ENCODE data around the gene LTBP4. TPM values are rescaled to one million over a fixed set of nuclear protein-coding genes. Genes with fewer than 3 reads are reported as not detected.

The LTBP4 gene
- total RNA-seq, 2 donors from 2014 or later: 160 to 500 TPM

GRCh38 chr19:40581531-40581930, 19.6 kb upstream of the LTBP4 start:
- H3K36me3 ChIP-seq: no peaks in the 10 kb centered on the region
- intact Hi-C loops (cut with DNase I): no loop called here
- no peaks in the 10 kb centered on the region for H3K4me1 ChIP-seq (replicated peaks)
- no peaks in the 10 kb centered on the region for H3K9me3 ChIP-seq
- no peak for DNase-seq (ENCODE audit: low spot score)
- no peaks in the 10 kb centered on the region for H3K27me3 ChIP-seq (replicated peaks; ENCODE audit: insufficient read depth)
- 97% methylated on average over 5 of the region's 5 CpGs for WGBS
- H3K4me3 ChIP-seq: no peak overlapping the region
- no peak overlapping the region for H3K27ac ChIP-seq
- TF ChIP-seq CTCF (IDR thresholded peaks at IDR 0.05): no peak
- TF ChIP-seq POLR2AphosphoS5 (IDR thresholded peaks at IDR 0.05): no peak
- no peak for TF ChIP-seq POLR2A (IDR thresholded peaks at IDR 0.05)

GRCh38 chr19:40582467-40582866, 18.7 kb upstream of the LTBP4 start:
- WGBS: 82% methylated on average over 1 of the region's 2 CpGs
- TF ChIP-seq POLR2AphosphoS5 (IDR thresholded peaks at IDR 0.05) (no peak), CTCF (IDR thresholded peaks at IDR 0.05) (no peak), POLR2A (IDR thresholded peaks at IDR 0.05) (no peak)

GRCh38 chr19:40583283-40583682, 17.9 kb upstream of the LTBP4 start:
- no peak overlapping the region for H3K27ac ChIP-seq
- TF ChIP-seq POLR2A (IDR thresholded peaks at IDR 0.05): no peak
- TF ChIP-seq POLR2AphosphoS5 (IDR thresholded peaks at IDR 0.05): no peak
- no peak for TF ChIP-seq CTCF (IDR thresholded peaks at IDR 0.05)
- no peaks in the 10 kb centered on the region for H3K27me3 ChIP-seq (replicated peaks; ENCODE audit: insufficient read depth)
- intact Hi-C loops (cut with DNase I): no loop called here
- DNase-seq (ENCODE audit: low spot score): no peak
- no peaks in the 10 kb centered on the region for H3K36me3 ChIP-seq
- 86% methylated on average over 14 of the region's 14 CpGs for WGBS
- H3K4me1 ChIP-seq (replicated peaks): no peaks in the 10 kb centered on the region
- H3K9me3 ChIP-seq: no peaks in the 10 kb centered on the region
- no peak overlapping the region for H3K4me3 ChIP-seq

More at GRCh38 chr19:40582467-40582866, 18.7 kb upstream of the LTBP4 start:
- intact Hi-C loops (cut with DNase I): no loop called here
- Histone ChIP-seq H3K27me3 (replicated peaks; ENCODE audit: insufficient read depth) (no peaks in the 10 kb centered on the region), H3K27ac (no peak overlapping the region), H3K4me3 (no peak overlapping the region), H3K36me3 (no peaks in the 10 kb centered on the region), H3K4me1 (replicated peaks) (no peaks in the 10 kb centered on the region), H3K9me3 (no peaks in the 10 kb centered on the region)
- no peak for DNase-seq (ENCODE audit: low spot score)

- no peak for DNase-seq (ENCODE audit: low spot score)
- intact Hi-C loops (cut with DNase I): no loop called here
- Histone ChIP-seq H3K27me3 (replicated peaks; ENCODE audit: insufficient read depth) (no peaks in the 10 kb centered on the region), H3K36me3 (no peaks in the 10 kb centered on the region), H3K27ac (no peak overlapping the region), H3K4me1 (replicated peaks) (no peaks in the 10 kb centered on the region), H3K9me3 (no peaks in the 10 kb centered on the region), H3K4me3 (no peak overlapping the region)
- WGBS: 80% methylated on average over 5 of the region's 5 CpGs
- TF ChIP-seq POLR2A (IDR thresholded peaks at IDR 0.05) (no peak), CTCF (IDR thresholded peaks at IDR 0.05) (no peak)
Measured at GRCh38 chr19:40584007-40584406, 17.2 kb upstream of the LTBP4 start.

- intact Hi-C loops (cut with DNase I): no loop called here
- Histone ChIP-seq H3K27ac (no peak overlapping the region), H3K4me3 (no peak overlapping the region), H3K9me3 (no peaks in the 10 kb centered on the region), H3K36me3 (no peaks in the 10 kb centered on the region), H3K27me3 (replicated peaks; ENCODE audit: insufficient read depth) (no peaks in the 10 kb centered on the region), H3K4me1 (replicated peaks) (no peaks in the 10 kb centered on the region)
- no peak for DNase-seq (ENCODE audit: low spot score)
- TF ChIP-seq POLR2A (IDR thresholded peaks at IDR 0.05) (no peak), POLR2AphosphoS5 (IDR thresholded peaks at IDR 0.05) (no peak), CTCF (IDR thresholded peaks at IDR 0.05) (no peak)
- WGBS: 89% methylated on average over 11 of the region's 11 CpGs
Measured at GRCh38 chr19:40585241-40585981, 15.8 kb upstream of the LTBP4 start.
